ENCODE results near the gene MGAT1.

MGAT1 gene

GRCh38 chr5:180799902-180800801 lies 2.5 kb downstream of the MGAT1 start:
- TF ChIP-seq SPI1 (IDR thresholded peaks at IDR 0.05; ENCODE audit: borderline replicate concordance, low read depth) = no peak
- no peak for TF ChIP-seq GABPA (IDR thresholded peaks at IDR 0.05; ENCODE audit: low read depth)
- TF ChIP-seq REST (IDR thresholded peaks at IDR 0.05; ENCODE audit: insufficient replicate concordance, low read depth) = no peak
- TF ChIP-seq, protein P1, sequence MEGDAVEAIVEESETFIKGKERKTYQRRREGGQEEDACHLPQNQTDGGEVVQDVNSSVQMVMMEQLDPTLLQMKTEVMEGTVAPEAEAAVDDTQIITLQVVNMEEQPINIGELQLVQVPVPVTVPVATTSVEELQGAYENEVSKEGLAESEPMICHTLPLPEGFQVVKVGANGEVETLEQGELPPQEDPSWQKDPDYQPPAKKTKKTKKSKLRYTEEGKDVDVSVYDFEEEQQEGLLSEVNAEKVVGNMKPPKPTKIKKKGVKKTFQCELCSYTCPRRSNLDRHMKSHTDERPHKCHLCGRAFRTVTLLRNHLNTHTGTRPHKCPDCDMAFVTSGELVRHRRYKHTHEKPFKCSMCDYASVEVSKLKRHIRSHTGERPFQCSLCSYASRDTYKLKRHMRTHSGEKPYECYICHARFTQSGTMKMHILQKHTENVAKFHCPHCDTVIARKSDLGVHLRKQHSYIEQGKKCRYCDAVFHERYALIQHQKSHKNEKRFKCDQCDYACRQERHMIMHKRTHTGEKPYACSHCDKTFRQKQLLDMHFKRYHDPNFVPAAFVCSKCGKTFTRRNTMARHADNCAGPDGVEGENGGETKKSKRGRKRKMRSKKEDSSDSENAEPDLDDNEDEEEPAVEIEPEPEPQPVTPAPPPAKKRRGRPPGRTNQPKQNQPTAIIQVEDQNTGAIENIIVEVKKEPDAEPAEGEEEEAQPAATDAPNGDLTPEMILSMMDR (IDR thresholded peaks at IDR 0.05; ENCODE audit: insufficient read depth, low read length) = no peak
- TF ChIP-seq POLR2AphosphoS5 (IDR thresholded peaks at IDR 0.05; ENCODE audit: low read depth) = no peak
- Histone ChIP-seq H3K27me3 (ENCODE audit: insufficient read depth, poor library complexity, severe bottlenecking) (no peaks in the 10 kb centered on the region), H3K27ac (replicated peaks) (no peak overlapping the region), H3K4me3 (replicated peaks; ENCODE audit: insufficient read depth, low read length) (no peak overlapping the region)
- no peak for DNase-seq (ENCODE audit: low read depth in 1 of 2, low spot score in 1 of 2)

GRCh38 chr5:180799194-180799593 lies 3.4 kb downstream of the MGAT1 start:
- no peak for TF ChIP-seq GABPA (IDR thresholded peaks at IDR 0.05; ENCODE audit: low read depth)
- TF ChIP-seq POLR2AphosphoS5 (IDR thresholded peaks at IDR 0.05; ENCODE audit: low read depth) = no peak
- TF ChIP-seq, protein P1 (IDR thresholded peaks at IDR 0.05; ENCODE audit: insufficient read depth, low read length) = no peak
- TF ChIP-seq SPI1 (IDR thresholded peaks at IDR 0.05; ENCODE audit: borderline replicate concordance, low read depth) = no peak
- TF ChIP-seq REST (IDR thresholded peaks at IDR 0.05; ENCODE audit: insufficient replicate concordance, low read depth) = no peak
- Histone ChIP-seq H3K27me3 (ENCODE audit: insufficient read depth, poor library complexity, severe bottlenecking) (no peaks in the 10 kb centered on the region), H3K27ac (replicated peaks) (no peak overlapping the region), H3K4me3 (replicated peaks; ENCODE audit: insufficient read depth, low read length) (no peak overlapping the region)
- no peak for DNase-seq (ENCODE audit: low read depth in 1 of 2, low spot score in 1 of 2)

GRCh38 chr5:180798193-180798592 lies 4.4 kb downstream of the MGAT1 start:
- Histone ChIP-seq H3K27ac (replicated peaks) (no peak overlapping the region), H3K27me3 (ENCODE audit: insufficient read depth, poor library complexity, severe bottlenecking) (no peaks in the 10 kb centered on the region), H3K4me3 (replicated peaks; ENCODE audit: insufficient read depth, low read length) (no peak overlapping the region)
- no peak for TF ChIP-seq POLR2AphosphoS5 (IDR thresholded peaks at IDR 0.05; ENCODE audit: low read depth)
- no peak for TF ChIP-seq REST (IDR thresholded peaks at IDR 0.05; ENCODE audit: insufficient replicate concordance, low read depth)
- no peak for TF ChIP-seq GABPA (IDR thresholded peaks at IDR 0.05; ENCODE audit: low read depth)
- TF ChIP-seq, protein P1 (IDR thresholded peaks at IDR 0.05; ENCODE audit: insufficient read depth, low read length) = no peak
- no peak for TF ChIP-seq SPI1 (IDR thresholded peaks at IDR 0.05; ENCODE audit: borderline replicate concordance, low read depth)
- no peak for DNase-seq (ENCODE audit: low read depth in 1 of 2, low spot score in 1 of 2)
